ENCODE results near the gene APOBEC3H.
A peak's percentile ranks its signal among the peaks of the same experiment; 100 is the strongest.

The APOBEC3H gene

DNA sequence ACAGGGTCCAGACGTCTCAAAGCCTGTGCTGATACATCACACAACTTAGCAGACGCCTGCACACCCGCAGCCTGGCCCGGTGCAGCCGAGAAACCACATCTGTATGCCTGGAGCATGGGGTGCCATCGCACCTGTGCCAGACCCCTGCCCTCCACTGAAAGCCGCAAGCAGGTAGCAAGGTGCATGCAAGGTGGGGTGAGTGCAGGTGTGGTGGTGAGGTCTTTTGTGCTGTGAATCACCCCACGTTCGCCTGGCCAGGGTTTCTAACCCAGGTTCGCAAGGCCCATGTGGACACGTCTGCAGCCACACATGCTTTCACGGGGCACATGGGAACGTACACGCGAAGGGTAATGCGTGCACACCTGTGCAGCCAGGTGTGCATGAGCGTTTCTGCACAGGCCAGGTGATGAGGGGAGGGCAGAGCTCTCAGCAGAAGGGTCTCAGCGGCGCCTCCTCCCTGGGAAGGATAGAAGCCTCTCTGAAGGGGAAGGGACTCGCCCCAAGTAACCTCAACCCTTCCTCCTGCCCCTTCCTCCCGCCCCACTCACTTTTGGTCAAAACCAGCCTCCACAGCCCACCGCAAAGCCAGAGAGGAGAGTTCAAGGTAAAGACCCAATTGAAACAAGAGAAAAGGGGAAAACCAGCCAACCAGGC is 36.0 kb downstream of the APOBEC3H start:
- no peak for TF ChIP-seq POLR2A (IDR thresholded peaks at IDR 0.05; ENCODE audit: low read depth, low read length)
- FAIRE-seq (no peak), DNase-seq (ENCODE audit: insufficient read length, low spot score) (no peak)

DNA sequence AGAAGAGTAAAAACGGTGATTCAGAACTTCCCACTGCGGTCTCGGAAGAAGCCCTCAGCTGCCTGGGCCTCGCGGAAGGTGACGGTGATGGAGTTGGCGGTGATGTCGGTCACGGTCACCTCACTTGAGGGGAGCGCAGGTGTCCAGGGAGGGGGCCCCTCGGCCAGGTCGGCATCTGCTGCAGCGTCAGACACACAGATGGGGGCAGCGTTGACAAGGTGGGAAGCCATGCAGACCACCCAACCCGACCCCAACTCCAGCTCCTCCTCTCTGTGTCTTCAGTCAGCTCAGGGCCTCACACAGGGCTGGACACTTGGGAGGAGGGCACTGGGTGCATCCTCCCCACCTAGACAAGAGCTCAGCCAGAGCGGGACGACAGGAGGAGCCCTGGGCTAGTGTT is 36.8 kb downstream of the APOBEC3H start:
- FAIRE-seq, result no peak

DNA sequence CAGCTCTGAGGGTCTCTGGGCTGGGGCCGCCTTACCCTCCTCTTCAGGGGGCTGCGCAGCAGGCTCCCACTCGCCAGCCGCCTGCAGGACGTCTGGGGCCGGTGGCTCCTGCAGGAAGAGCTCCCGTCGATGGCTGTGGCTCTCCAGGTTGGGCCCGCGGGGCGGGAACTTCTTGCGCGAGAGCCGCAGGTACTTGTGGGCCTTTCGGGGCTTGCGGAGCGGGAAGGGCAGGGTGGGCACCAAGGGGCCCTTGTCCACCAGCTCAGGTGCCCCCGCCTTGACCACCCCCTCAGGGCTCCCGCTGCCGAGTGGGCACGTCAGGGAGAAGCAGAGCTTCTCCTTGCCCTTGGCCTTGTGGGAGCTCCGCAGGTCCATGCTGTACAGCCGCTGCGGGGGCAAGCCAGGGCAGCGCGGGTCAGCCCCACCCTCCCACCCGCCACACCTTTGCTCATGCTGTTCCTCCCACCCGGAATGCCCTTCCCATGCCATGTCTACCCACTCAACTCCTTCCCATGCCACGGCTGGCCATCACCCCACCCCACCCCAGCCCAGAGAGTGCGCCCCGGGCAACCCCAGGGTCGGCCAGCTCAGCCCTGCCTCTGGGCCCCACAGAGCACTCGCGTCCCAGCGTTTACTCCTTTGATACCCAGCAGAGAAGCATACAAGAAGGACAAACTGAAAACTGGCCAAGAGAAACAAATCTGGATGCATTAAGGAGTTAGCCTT is 37.5 kb downstream of the APOBEC3H start:
- DNase-seq (ENCODE audit: insufficient read length, low spot score), result no peak
- no peak for TF ChIP-seq POLR2A (IDR thresholded peaks at IDR 0.05; ENCODE audit: low read depth, low read length)
- FAIRE-seq, result no peak

More for the DNA sequence above, 36.8 kb downstream of the APOBEC3H start:
- no peak for DNase-seq (ENCODE audit: insufficient read length, low spot score)
- TF ChIP-seq POLR2A (IDR thresholded peaks at IDR 0.05; ENCODE audit: low read depth, low read length), result no peak

DNA sequence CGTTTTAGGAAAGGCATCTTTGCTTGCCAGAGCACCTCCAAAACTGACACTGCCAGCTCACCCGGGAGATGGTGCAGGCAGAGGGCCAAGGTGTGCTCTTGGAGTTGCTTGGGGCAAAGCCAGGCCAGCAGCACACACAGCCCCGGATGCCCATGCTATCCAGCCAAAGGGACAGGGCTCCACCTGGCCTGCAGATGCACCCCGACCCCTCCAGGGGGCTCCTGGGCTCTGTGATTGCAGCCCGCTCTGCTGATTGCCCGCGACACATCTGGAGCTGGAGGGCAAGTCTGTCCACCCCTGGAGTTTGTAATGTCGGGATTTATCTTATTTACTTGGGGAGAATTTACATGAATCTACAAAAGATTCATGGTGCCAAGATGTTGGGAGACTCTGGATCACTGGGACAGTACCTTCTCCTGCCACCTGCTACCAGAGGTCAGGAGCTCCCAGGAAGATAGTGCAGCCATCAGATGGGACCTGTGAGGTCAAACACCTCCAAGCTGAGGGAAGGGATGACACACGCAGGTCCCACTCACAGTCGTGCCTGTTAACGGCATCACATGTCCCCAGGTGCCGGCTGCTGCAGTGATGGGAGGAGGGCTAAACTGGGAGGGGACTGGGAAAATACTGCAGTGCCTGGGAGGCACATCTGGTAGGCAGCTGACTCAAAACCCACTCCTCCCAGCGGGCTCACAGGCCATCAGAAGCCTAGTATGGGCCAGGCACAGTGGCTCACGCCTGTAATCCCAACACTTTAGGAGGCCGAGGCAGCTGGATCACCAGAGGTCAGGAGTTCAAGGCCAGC is 38.2 kb downstream of the APOBEC3H start:
- DNase-seq (ENCODE audit: insufficient read length, low spot score) (peak; percentile 34), FAIRE-seq (no peak)
- no peak for TF ChIP-seq POLR2A (IDR thresholded peaks at IDR 0.05; ENCODE audit: low read depth, low read length)

DNA sequence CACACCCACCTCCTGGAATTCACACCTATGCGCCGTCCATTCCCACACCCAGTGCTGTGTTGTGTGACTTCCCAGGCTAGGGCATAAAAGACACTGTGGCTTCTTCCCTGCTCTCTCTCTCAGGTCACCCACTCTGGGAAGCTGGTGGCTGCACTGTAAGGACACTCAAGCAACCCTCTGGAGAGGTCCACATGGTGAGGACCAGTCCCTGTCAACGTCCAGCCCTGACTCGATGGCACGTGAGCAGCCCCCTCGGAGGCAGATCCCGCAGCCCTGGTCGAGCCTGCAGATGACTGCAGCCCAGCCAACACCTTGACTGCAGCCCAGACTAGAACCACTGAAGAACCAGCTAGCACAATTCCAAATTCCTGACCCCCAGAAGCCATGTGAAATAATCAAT is 39.3 kb downstream of the APOBEC3H start:
- no peak for TF ChIP-seq POLR2A (IDR thresholded peaks at IDR 0.05; ENCODE audit: low read depth, low read length)
- FAIRE-seq (no peak), DNase-seq (ENCODE audit: insufficient read length, low spot score) (no peak)

DNA sequence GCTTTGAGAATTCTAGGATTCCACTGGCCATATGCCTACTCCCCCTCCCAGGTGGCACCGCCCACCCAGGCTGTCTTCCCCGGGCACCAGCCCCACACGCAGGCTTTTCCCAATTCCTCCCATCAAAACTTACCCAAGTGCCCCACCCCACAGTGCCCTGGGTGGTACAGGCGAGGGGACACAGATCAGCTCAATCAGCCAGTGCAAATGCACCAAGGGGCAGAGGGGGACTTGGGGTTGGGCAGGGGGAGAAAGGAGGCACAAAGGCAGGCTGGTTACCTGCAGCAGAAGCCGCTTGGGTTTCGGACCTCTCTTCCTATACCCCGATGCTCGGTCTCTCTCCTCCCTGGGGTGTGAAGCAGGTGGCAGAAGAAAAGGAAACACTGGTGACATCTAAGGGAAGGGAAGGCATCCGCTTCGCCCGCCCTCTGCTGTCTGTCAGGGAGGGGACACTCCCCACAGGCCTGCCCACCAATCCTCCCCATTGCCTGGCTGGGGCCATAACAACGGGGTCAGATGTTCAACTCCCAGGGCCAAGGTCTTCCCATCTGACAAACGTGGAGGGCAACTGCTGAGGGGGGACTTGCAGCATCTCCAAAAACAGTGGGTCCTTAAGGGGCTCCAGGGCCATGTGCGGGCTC is 41.4 kb downstream of the APOBEC3H start:
- DNase-seq (ENCODE audit: insufficient read length, low spot score) (no peak), FAIRE-seq (no peak)
- no peak for TF ChIP-seq POLR2A (IDR thresholded peaks at IDR 0.05; ENCODE audit: low read depth, low read length)

DNA sequence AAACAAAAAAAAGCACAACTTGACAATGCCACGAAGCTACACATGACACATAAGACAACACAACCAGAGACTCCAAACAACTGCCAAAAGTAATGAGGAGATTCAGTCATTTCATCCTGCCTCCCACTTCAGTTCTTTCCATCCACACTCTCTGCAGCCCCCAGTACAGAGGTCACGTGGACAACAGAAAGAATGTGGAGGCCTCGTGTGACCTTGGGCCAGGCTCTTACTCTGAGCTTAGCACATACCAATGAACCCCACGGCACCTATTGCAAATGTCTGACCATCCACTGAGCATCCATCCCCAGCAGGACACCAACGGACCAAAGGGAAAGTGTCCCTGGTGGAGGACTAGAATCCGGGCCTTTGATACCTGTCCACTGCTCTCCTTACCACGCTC is 42.9 kb downstream of the APOBEC3H start:
- DNase-seq (ENCODE audit: insufficient read length, low spot score) (no peak), FAIRE-seq (no peak)
- no peak for TF ChIP-seq POLR2A (IDR thresholded peaks at IDR 0.05; ENCODE audit: low read depth, low read length)

DNA sequence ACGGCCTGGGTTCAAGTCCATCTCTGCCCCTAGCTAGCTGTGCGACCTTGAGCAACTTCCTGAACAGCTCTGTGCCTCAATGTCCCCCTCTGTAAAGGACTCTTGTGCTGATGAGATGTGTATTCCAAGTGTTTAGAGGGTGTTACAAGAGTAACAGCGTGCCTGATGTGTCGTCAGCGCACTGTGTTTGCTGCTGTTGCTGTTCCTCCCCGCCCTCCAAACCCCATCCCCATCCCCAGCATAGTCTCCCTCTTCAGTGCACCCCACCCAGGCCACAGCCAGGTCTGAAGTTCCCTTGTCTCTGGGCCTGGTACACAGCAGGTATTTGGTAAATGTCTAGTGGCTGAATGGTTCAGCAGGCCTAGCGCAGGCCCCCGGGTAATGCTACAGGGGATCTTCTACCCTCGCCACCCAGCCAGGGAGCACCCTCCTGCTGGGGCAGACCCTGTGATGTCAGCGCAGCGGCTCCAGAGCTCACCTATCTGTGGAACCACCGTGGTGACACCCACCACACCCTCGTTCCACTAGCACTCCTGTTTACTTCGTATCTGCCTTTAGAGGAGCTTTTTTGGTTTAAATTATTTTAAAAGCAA is 45.1 kb downstream of the APOBEC3H start:
- DNase-seq (ENCODE audit: insufficient read length, low spot score) (no peak), FAIRE-seq (no peak)
- no peak for TF ChIP-seq POLR2A (IDR thresholded peaks at IDR 0.05; ENCODE audit: low read depth, low read length)

DNA sequence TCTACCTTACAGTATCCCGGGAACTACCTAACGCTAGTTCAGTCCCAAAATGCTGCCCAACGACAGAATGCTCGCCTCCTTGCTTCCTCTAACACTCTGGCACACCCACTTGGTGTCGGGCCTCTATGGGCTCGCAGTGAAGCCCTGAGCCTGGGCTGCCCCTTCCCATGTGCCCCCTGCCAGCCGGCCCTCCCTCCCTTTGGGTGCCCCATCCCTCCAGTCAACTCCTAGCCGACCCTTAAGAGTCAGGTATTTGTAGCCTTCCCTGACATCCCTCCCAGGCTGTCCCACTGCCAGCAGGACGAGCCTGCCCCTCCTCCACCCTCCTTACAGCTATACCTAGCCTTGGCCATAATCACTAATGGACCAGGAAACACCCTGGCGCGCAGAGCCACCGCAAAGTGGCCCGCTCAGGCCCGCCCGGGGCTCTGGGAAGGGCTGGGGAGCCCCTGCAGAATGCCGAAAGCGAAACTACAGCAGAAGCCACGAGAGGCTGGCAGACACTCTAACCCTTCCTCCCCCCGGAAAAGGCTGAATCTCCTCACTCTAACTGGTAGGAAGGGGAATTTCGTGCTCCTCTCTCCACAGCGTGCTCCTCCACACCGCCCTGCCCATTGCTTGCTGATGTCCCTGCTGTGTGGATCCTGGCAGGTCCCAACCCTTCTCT is 47.2 kb downstream of the APOBEC3H start:
- FAIRE-seq (no peak), DNase-seq (ENCODE audit: insufficient read length, low spot score) (peak; percentile 47)
- TF ChIP-seq POLR2A (IDR thresholded peaks at IDR 0.05; ENCODE audit: low read depth, low read length), result no peak

DNA sequence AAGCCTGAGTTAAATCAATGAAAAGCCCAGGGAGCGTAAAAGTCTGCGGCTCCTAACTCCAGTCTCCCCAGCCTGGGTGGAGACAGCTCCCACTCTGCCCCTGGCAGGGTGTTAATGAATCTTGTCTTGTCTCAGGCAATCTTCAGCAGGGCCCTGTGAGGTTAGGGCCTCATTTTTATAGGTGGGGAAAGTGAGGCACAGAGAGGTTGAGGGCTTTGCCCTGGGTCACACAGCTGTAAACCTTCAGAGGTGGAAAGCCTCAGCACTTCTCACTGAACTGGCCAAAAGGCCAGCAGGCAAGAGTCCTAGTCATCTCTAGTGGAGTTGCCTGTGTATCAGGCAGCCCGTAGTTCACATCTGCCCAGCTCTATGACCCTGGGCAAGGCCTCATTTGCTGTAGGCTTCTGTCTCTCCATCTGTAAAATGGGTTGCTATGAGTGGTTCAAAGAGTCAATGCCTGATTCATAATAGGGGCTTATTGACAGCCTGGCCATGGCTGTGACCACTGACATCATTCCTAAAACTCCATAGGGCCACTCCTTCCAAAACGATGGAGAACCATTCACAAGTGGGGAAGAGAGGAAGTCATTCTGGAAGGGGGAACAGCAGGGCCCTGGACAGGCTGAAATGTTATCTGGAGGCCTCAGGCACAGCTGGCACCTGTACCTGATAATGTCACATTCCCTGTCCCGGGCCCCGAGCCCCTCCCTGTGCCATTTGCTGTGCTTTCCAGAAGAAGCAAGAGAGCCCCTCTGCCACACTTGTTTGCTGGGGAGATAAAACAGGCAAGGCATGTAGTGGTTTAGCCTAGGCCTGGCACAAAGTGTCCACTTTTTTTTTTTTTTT is 49.4 kb downstream of the APOBEC3H start:
- no peak for TF ChIP-seq POLR2A (IDR thresholded peaks at IDR 0.05; ENCODE audit: low read depth, low read length)
- DNase-seq (ENCODE audit: insufficient read length, low spot score), result no peak
- no peak for FAIRE-seq

DNA sequence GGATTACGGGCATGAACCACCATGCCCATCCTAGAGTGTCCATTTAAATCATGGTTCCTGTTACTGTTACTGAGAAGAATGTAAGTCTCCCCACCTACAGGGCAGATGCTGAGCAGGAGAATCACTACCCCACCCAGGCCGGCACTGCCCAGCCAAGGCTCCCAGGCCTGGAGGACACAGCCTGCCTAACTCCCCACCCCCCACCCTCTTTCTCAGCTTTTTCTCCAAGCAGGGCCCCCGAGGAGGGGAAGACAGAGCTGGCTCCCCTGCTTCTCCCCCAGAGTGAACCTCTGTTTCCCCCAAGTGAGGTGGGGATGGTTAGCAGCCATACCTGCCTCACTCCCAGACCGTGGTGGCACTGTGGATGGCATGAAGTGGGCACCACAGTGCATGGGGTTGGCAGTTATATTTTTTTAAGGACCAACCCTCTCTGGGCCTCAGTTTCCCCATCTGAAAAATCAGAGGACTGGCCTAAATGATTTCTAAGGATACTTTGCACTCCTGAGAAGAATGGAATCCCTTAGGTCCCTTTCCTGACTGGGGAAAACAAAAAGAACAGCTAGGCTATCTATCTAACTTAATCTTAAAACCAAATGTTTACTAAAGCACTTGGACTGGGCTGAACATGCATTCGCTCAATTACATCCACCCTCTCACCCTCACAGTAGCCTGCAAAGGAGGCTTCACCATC is 50.4 kb downstream of the APOBEC3H start:
- no peak for TF ChIP-seq POLR2A (IDR thresholded peaks at IDR 0.05; ENCODE audit: low read depth, low read length)
- no peak for FAIRE-seq
- no peak for DNase-seq (ENCODE audit: insufficient read length, low spot score)

Data from H54 (cell line).